Prostate gland (tissue), 2 donors: ENCODE measurements around the gene WNT5B. TPM values are rescaled to one million over a fixed set of nuclear protein-coding genes. Genes with fewer than 3 reads are reported as not detected.
A peak's percentile ranks its signal among the peaks of the same experiment; 100 is the strongest.

Experiments used
- DNase-seq: peaks from one replicate; pipeline ENCODE4 v3.0.0-alpha.2; 2019; ENCODE audit warnings: low spot score
- H3K27ac ChIP-seq, 2 donors: fragments of 200-600 bp; sonication (generic); 2 replicates each; pipeline ENCODE4 v1.5.1; 2017 to 2019
- H3K27me3 ChIP-seq: fragments of 200-600 bp; sonication (generic); replicated peaks from 2 replicates; pipeline ENCODE4 v1.5.1; 2019; ENCODE audit not compliant: insufficient read depth
- H3K36me3 ChIP-seq, 2 donors: fragments of 200-600 bp; sonication (generic); 1 replicate in 1 of 2; 2 replicates in 1 of 2; pipeline versions ENCODE4 v1.5.1 to v1.8.1; 2017 to 2019
- H3K4me1 ChIP-seq: fragments of 200-600 bp; sonication (generic); replicated peaks from 2 replicates; pipeline ENCODE4 v1.5.1; 2019
- H3K4me3 ChIP-seq, 2 donors: fragments of 200-600 bp; sonication (generic); 2 replicates each; pipeline ENCODE4 v1.5.1; 2017 to 2019
- H3K9me3 ChIP-seq: fragments of 200-600 bp; sonication (generic); 2 replicates; pipeline ENCODE4 v1.5.1; 2017
- POLR2A ChIP-seq: fragments of 450-650 bp; IDR thresholded peaks from one replicate; pipeline ENCODE4 v1.6.1; 2016; ENCODE audit warnings: antibody characterized with exemption, mild to moderate bottlenecking
- POLR2AphosphoS5 ChIP-seq: sonication (generic); formaldehyde crosslinking; IDR thresholded peaks from one replicate; pipeline ENCODE4 v1.6.1; 2017; ENCODE audit warnings: antibody characterized with exemption
- whole genome bisulfite sequencing: methylation state at CpG from one replicate; pipeline ENCODE4 v1.1.5; 2018; 5-methylcytosine and 5-hydroxymethylcytosine counted together
- intact Hi-C: fragments of 100-400 bp; cut with DNase I; formaldehyde crosslinking; loops from one replicate; pipeline ENCODE4 v1.14.2; 2022
- total RNA-seq, 2 donors: library from RNA; depleted of rRNA; stranded (reverse); fragments of >200 nt; gene quantifications; one replicate each; pipeline ENCODE4 v1.1.0, GENCODE V29; 2016
- TF ChIP-seq, protein P1 (sequence below), 4 experiments: fragments of 200-600 bp in 2 of 4; fragments of 450-650 bp in 2 of 4; sonication (generic) in 2 of 4; IDR thresholded peaks; 1 replicate in 3 of 4; 2 replicates in 1 of 4; pipeline ENCODE4 v1.5.1; 2016 to 2019; ENCODE audit warnings: antibody characterized with exemption in 4 of 4, mild to moderate bottlenecking in 2 of 4, moderate library complexity in 2 of 4

Gene WNT5B
- total RNA-seq, 2 donors from 2014 or later = 34.6 to 65.4 TPM

DNA sequence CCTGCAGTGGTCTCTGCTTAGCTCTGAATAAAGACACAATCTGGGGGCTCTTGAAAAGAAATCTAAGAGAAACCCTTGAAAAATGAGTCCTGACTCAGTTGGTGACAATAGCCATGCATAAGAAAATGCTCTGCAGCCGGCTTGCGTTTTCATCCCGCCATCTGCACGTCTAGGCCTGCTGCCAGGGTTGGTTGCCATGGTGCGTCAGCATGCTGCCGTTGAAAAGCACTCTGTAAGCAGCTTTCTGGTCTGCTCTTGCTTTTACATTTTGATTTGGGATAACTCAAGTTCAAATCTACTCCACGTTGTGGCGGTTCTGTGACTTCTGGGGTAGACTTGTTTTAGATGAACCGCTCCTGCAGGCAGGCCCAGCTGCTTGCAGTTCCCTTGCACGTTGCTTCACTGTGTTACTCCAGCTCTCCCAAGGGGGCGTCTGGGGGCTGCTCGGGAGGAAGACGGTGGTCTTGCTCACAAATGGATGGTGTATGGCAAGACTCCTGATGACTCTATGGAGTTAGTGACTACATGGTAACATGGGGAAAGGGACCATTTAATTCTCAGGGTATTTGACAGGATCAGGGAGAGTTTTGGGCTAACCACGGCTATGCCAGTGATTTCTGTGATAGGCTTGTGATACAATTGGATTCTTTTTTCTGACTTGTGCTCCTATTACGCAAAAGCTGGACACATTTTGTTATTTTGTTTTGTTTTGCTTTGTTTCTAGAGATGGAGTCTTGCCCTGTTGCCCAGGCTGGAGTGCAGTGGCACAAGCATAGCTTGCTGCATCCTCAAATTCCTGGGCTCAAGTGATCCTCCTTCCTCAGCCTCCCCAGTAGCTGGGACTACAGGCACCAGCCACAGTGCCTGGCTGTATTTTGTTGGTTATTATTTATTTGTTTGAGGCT is 15.8 kb downstream of the WNT5B start:
- Histone ChIP-seq H3K36me3 (no peaks in the 10 kb centered on the region), H3K4me1 (no peaks in the 10 kb centered on the region), H3K27me3 (no peaks in the 10 kb centered on the region), H3K4me3 (no peak overlapping the region), H3K27ac (no peak overlapping the region), H3K9me3 (no peaks in the 10 kb centered on the region)
- 34% methylated on average over 15 of the region's 15 CpGs for WGBS
- DNase-seq = peak; percentile 64
- TF ChIP-seq POLR2A = no peak
- TF ChIP-seq, protein P1, sequence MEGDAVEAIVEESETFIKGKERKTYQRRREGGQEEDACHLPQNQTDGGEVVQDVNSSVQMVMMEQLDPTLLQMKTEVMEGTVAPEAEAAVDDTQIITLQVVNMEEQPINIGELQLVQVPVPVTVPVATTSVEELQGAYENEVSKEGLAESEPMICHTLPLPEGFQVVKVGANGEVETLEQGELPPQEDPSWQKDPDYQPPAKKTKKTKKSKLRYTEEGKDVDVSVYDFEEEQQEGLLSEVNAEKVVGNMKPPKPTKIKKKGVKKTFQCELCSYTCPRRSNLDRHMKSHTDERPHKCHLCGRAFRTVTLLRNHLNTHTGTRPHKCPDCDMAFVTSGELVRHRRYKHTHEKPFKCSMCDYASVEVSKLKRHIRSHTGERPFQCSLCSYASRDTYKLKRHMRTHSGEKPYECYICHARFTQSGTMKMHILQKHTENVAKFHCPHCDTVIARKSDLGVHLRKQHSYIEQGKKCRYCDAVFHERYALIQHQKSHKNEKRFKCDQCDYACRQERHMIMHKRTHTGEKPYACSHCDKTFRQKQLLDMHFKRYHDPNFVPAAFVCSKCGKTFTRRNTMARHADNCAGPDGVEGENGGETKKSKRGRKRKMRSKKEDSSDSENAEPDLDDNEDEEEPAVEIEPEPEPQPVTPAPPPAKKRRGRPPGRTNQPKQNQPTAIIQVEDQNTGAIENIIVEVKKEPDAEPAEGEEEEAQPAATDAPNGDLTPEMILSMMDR (IDR thresholded peaks at IDR 0.05) = no peak
- TF ChIP-seq POLR2AphosphoS5 = peak; percentile 33
- intact Hi-C loops = loop anchor here (5.0 kb wide), 1 partner anchor 293 kb away; no protein-coding TSS in a partner anchor

DNA sequence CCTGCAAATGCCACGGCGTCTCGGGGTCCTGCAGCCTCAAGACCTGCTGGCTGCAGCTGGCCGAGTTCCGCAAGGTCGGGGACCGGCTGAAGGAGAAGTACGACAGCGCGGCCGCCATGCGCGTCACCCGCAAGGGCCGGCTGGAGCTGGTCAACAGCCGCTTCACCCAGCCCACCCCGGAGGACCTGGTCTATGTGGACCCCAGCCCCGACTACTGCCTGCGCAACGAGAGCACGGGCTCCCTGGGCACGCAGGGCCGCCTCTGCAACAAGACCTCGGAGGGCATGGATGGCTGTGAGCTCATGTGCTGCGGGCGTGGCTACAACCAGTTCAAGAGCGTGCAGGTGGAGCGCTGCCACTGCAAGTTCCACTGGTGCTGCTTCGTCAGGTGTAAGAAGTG is 16.8 kb downstream of the WNT5B start:
- intact Hi-C loops = loop anchor here (5.0 kb wide), 1 partner anchor 291 kb away; no protein-coding TSS in a partner anchor
- no peaks in the 10 kb centered on the region for H3K36me3 ChIP-seq

DNA sequence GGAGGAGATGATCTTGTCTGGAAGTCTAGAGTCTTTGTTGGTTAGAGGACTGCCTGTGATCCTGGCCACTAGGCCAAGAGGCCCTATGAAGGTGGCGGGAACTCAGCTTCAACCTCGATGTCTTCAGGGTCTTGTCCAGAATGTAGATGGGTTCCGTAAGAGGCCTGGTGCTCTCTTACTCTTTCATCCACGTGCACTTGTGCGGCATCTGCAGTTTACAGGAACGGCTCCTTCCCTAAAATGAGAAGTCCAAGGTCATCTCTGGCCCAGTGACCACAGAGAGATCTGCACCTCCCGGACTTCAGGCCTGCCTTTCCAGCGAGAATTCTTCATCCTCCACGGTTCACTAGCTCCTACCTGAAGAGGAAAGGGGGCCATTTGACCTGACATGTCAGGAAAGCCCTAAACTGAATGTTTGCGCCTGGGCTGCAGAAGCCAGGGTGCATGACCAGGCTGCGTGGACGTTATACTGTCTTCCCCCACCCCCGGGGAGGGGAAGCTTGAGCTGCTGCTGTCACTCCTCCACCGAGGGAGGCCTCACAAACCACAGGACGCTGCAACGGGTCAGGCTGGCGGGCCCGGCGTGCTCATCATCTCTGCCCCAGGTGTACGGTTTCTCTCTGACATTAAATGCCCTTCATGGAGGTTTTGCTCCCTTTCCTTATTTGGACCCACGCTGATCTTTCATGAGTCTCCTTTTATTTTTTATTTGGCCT is 17.7 kb downstream of the WNT5B start:
- H3K9me3 ChIP-seq = no peaks in the 10 kb centered on the region
- H3K36me3 ChIP-seq = no peaks in the 10 kb centered on the region
- 76% methylated on average over 21 of the region's 21 CpGs for WGBS
- intact Hi-C loops = loop anchor here (5.0 kb wide), 1 partner anchor 291 kb away; no protein-coding TSS in a partner anchor
- H3K4me1 ChIP-seq = no peaks in the 10 kb centered on the region
- no peak for TF ChIP-seq POLR2A
- no peak for TF ChIP-seq POLR2AphosphoS5
- TF ChIP-seq, protein P1 (IDR thresholded peaks at IDR 0.05) = no peak
- no peak for DNase-seq
- no peak overlapping the region for H3K4me3 ChIP-seq
- H3K27me3 ChIP-seq = no peaks in the 10 kb centered on the region
- no peak overlapping the region for H3K27ac ChIP-seq

More for the DNA sequence above, 16.8 kb downstream of the WNT5B start:
- TF ChIP-seq POLR2AphosphoS5 (no peak), POLR2A (no peak)
- TF ChIP-seq, protein P1 (IDR thresholded peaks at IDR 0.05) = no peak
- Histone ChIP-seq H3K27me3 (no peaks in the 10 kb centered on the region), H3K9me3 (no peaks in the 10 kb centered on the region), H3K4me3 (no peak overlapping the region), H3K4me1 (no peaks in the 10 kb centered on the region), H3K27ac (no peak overlapping the region)
- WGBS = 94% methylated on average over 29 of the region's 29 CpGs
- no peak for DNase-seq

DNA sequence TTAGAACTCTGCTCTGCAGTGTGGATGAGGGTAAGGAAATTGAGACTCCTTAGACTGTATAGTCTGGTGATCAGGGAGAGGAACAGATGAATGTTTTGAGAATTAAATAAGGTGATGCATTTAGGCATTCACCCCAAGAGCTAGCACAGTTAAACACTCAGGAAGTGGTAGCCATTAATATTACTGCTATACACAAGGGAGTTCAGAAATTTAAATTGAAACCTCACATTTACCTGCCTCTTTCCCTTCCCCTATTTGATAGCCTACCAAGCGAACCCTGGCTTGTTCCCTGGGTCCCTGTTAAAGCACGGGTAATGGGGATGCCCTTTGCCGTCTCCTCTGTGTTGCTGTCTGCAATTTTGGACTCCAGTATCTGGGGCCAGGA is 18.2 kb downstream of the WNT5B start:
- Histone ChIP-seq H3K27me3 (no peaks in the 10 kb centered on the region), H3K27ac (no peak overlapping the region), H3K4me3 (no peak overlapping the region), H3K4me1 (no peaks in the 10 kb centered on the region), H3K36me3 (no peaks in the 10 kb centered on the region), H3K9me3 (no peaks in the 10 kb centered on the region)
- intact Hi-C loops = loop anchor here (5.0 kb wide), 1 partner anchor 290 kb away; no protein-coding TSS in a partner anchor
- no peak for DNase-seq
- WGBS = 92% methylated on average over 3 of the region's 3 CpGs
- no peak for TF ChIP-seq POLR2AphosphoS5
- no peak for TF ChIP-seq POLR2A
- TF ChIP-seq, protein P1 (IDR thresholded peaks at IDR 0.05) = no peak
